ENCODE results near the gene ARID2. TPM values are rescaled to one million over a fixed set of nuclear protein-coding genes. Genes with fewer than 3 reads are reported as not detected.

ARID2 gene
- total and polyA plus RNA-seq, 9 of the 15 experiments (the other 6 are each of a cell fraction or from before 2014, with no cell fraction given): 13.4 to 41.6 (median 29.4) TPM

DNA sequence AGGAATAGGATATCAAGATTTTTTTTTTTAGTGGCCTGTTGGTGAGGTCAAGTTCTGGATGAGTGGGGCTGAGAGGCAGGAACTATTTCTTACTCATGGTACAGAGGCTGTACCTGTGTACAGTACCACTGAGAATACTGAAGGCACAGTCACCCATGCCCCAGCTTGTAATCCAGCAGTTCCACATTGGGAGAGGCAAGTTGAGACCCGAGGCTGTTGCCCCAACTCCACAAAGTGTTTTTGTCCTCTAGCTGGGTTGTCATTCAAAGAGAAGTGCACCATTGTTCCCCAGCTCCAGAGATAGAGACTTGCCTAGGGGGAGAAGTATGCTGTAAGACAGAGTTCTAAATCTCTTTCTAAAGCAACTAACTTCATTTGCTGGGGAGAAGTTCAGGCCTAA lies 38.7 kb downstream of the ARID2 start:
- no peaks in the 10 kb centered on the region for H3K36me3 ChIP-seq (ENCODE audit: control insufficient read depth, insufficient read depth, low read length)
- no peak overlapping the region for H3K9ac ChIP-seq (ENCODE audit: insufficient read depth in 1 of 2, low read depth in 2 of 2, low read length in 2 of 2)
- no peaks in the 10 kb centered on the region; the same call in 1 of the 2 replicates for H4K20me1 ChIP-seq (replicated peaks; ENCODE audit: control insufficient read depth, insufficient read depth, low read length)
- intact Hi-C loops (cut with micrococcal nuclease) (no loop called here), in situ Hi-C loops (cut with MboI) (no loop called here)
- peaks cover 72% of the 10 kb centered on the region for H3K79me2 ChIP-seq (ENCODE audit: control insufficient read depth, insufficient read depth, low read length)
- H3K9me1 ChIP-seq (ENCODE audit: control insufficient read depth, insufficient read depth, low read length): no peaks in the 10 kb centered on the region
- no peak for TF ChIP-seq NR1H2 (CRISPR knock-in tag; IDR thresholded peaks at IDR 0.05)
- TF ChIP-seq, protein P1, sequence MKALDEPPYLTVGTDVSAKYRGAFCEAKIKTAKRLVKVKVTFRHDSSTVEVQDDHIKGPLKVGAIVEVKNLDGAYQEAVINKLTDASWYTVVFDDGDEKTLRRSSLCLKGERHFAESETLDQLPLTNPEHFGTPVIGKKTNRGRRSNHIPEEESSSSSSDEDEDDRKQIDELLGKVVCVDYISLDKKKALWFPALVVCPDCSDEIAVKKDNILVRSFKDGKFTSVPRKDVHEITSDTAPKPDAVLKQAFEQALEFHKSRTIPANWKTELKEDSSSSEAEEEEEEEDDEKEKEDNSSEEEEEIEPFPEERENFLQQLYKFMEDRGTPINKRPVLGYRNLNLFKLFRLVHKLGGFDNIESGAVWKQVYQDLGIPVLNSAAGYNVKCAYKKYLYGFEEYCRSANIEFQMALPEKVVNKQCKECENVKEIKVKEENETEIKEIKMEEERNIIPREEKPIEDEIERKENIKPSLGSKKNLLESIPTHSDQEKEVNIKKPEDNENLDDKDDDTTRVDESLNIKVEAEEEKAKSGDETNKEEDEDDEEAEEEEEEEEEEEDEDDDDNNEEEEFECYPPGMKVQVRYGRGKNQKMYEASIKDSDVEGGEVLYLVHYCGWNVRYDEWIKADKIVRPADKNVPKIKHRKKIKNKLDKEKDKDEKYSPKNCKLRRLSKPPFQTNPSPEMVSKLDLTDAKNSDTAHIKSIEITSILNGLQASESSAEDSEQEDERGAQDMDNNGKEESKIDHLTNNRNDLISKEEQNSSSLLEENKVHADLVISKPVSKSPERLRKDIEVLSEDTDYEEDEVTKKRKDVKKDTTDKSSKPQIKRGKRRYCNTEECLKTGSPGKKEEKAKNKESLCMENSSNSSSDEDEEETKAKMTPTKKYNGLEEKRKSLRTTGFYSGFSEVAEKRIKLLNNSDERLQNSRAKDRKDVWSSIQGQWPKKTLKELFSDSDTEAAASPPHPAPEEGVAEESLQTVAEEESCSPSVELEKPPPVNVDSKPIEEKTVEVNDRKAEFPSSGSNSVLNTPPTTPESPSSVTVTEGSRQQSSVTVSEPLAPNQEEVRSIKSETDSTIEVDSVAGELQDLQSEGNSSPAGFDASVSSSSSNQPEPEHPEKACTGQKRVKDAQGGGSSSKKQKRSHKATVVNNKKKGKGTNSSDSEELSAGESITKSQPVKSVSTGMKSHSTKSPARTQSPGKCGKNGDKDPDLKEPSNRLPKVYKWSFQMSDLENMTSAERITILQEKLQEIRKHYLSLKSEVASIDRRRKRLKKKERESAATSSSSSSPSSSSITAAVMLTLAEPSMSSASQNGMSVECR (CRISPR knock-in tag; IDR thresholded peaks at IDR 0.05): no peak
- H3K4me1 ChIP-seq (replicated peaks in 1 of 2; ENCODE audit: control insufficient read depth in 2 of 2, insufficient read depth in 2 of 2, low read length in 2 of 2): no peaks in the 10 kb centered on the region; a peak in 1 of 5 replicates
- FAIRE-seq (no peak), DNase-seq (ENCODE audit: extremely low read depth in 1 of 4, low spot score in 3 of 4) (no peak), ATAC-seq (no peak)
- 100% methylated on average over 1 of the region's 1 CpG for WGBS (ENCODE audit: insufficient coverage, low coverage, missing lambda C conversion rate)
- H2AFZ ChIP-seq (ENCODE audit: low read depth, low read length): no peak overlapping the region
- H3K4me2 ChIP-seq (ENCODE audit: insufficient read depth, low read length): no peak overlapping the region
- no TSS peak for BruUV-seq (replicated peaks)
- H3K9me3 ChIP-seq (replicated peaks; ENCODE audit: control insufficient read depth, insufficient read depth, low read depth, low read length): no peaks in the 10 kb centered on the region
- ChIA-PET POLR2A (interaction anchor here (0.7 kb wide), 1 partner anchor 63 kb away, joined by 3 read pairs; no protein-coding TSS in a partner anchor), CTCF (ENCODE audit: low intra/inter-chr PET ratio) (no interaction called here)
- H3K4me3 ChIP-seq: no peak overlapping the region
- H3K27ac ChIP-seq (ENCODE audit: extremely low read depth, low read depth, low read length): no peak overlapping the region
- no peaks in the 10 kb centered on the region for H3K27me3 ChIP-seq (ENCODE audit: control insufficient read depth in 2 of 2, insufficient read depth in 2 of 2, low read length in 2 of 2)
